ENCODE data around the gene NRSN1. TPM values are rescaled to one million over a fixed set of nuclear protein-coding genes. Genes with fewer than 3 reads are reported as not detected.

NRSN1 gene
- total and polyA plus RNA-seq, 9 of the 15 experiments (the other 6 are each of a cell fraction or from before 2014, with no cell fraction given): not detected

GRCh38 chr6:24149296-24149695 is 23.3 kb downstream of the NRSN1 start:
- Histone ChIP-seq H3K79me2 (ENCODE audit: control insufficient read depth, insufficient read depth, low read length) (no peaks in the 10 kb centered on the region), H3K27ac (ENCODE audit: extremely low read depth, low read depth, low read length) (no peak overlapping the region), H2AFZ (ENCODE audit: low read depth, low read length) (no peak overlapping the region), H3K36me3 (ENCODE audit: control insufficient read depth, insufficient read depth, low read length) (no peaks in the 10 kb centered on the region), H3K9me1 (ENCODE audit: control insufficient read depth, insufficient read depth, low read length) (no peaks in the 10 kb centered on the region), H3K4me3 (no peak overlapping the region), H3K9me3 (replicated peaks; ENCODE audit: control insufficient read depth, insufficient read depth, low read depth, low read length) (no peaks in the 10 kb centered on the region), H3K9ac (ENCODE audit: insufficient read depth in 1 of 2, low read depth in 2 of 2, low read length in 2 of 2) (no peak overlapping the region), H3K4me1 (replicated peaks in 1 of 2; ENCODE audit: control insufficient read depth in 2 of 2, insufficient read depth in 2 of 2, low read length in 2 of 2) (no peaks in the 10 kb centered on the region), H3K27me3 (ENCODE audit: control insufficient read depth in 2 of 2, insufficient read depth in 2 of 2, low read length in 2 of 2) (no peaks in the 10 kb centered on the region), H3K4me2 (ENCODE audit: insufficient read depth, low read length) (no peak overlapping the region), H4K20me1 (replicated peaks; ENCODE audit: control insufficient read depth, insufficient read depth, low read length) (no peaks in the 10 kb centered on the region)
- CTCF ChIA-PET (ENCODE audit: low intra/inter-chr PET ratio): no interaction called here
- intact Hi-C loops (cut with micrococcal nuclease): no loop called here
- TF ChIP-seq ATF6 (CRISPR knock-in tag; IDR thresholded peaks at IDR 0.05) (no peak), ZNF274 (IDR thresholded peaks at IDR 0.05; ENCODE audit: borderline replicate concordance, low read depth, low read length) (no peak), CHD2 (IDR thresholded peaks at IDR 0.05; ENCODE audit: low read depth, low read length) (no peak), RFX7 (CRISPR knock-in tag; IDR thresholded peaks at IDR 0.05) (no peak), EZH2 (IDR thresholded peaks at IDR 0.05; ENCODE audit: borderline replicate concordance, low read depth, low read length) (no peak), ELF2 (CRISPR knock-in tag; IDR thresholded peaks at IDR 0.05) (no peak), KLF1 (tag; IDR thresholded peaks at IDR 0.05) (no peak), ZNF707 (CRISPR knock-in tag; conservative IDR thresholded peaks at IDR 0.05) (no peak), CC2D1A (IDR thresholded peaks at IDR 0.05) (no peak), SNIP1 (IDR thresholded peaks at IDR 0.05; ENCODE audit: low read depth) (no peak), MTF1 (CRISPR knock-in tag; IDR thresholded peaks at IDR 0.05; ENCODE audit: borderline replicate concordance) (no peak)
- TF ChIP-seq, protein P1, sequence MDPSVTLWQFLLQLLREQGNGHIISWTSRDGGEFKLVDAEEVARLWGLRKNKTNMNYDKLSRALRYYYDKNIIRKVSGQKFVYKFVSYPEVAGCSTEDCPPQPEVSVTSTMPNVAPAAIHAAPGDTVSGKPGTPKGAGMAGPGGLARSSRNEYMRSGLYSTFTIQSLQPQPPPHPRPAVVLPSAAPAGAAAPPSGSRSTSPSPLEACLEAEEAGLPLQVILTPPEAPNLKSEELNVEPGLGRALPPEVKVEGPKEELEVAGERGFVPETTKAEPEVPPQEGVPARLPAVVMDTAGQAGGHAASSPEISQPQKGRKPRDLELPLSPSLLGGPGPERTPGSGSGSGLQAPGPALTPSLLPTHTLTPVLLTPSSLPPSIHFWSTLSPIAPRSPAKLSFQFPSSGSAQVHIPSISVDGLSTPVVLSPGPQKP (CRISPR knock-in tag; IDR thresholded peaks at IDR 0.05): no peak
- no TSS peak for BruUV-seq (replicated peaks)
- no peak for ATAC-seq
- DNase-seq (ENCODE audit: extremely low read depth in 1 of 4, low spot score in 3 of 4): no peak
- POLR2A ChIA-PET: no interaction called here
- in situ Hi-C loops (cut with MboI): no loop called here
- no peak for FAIRE-seq

Measured in K562 (cell line).